HG03342 (cell line): ENCODE measurements around the gene GAD1.
A peak's percentile ranks its signal among the peaks of the same experiment; 100 is the strongest.

Experiments
- ATAC-seq: cut with Tn5 transposase; IDR thresholded peaks from one replicate; pipeline ENCODE4 v1.9.1; 2021; ENCODE audit warnings: mild to moderate bottlenecking, moderate library complexity; ENCODE audit not compliant: unreplicated experiment

The GAD1 gene

GRCh38 chr2:170817093-170818035 lies 677 bp downstream of the GAD1 start:
- ATAC-seq, result no peak

- no peak for ATAC-seq
These were observed 1.5 kb downstream of the GAD1 start for GRCh38 chr2:170818036-170818751.

- no peak for ATAC-seq
These were observed 2.2 kb downstream of the GAD1 start for GRCh38 chr2:170818752-170819470.

- ATAC-seq, result no peak
These were observed 3.3 kb downstream of the GAD1 start for GRCh38 chr2:170819680-170820664.

GRCh38 chr2:170820757-170821530 lies 4.3 kb downstream of the GAD1 start:
- ATAC-seq, result peak; percentile 48

- ATAC-seq, result no peak
These were observed 5.0 kb downstream of the GAD1 start for GRCh38 chr2:170821531-170822289.

- no peak for ATAC-seq
These were observed 5.8 kb downstream of the GAD1 start for GRCh38 chr2:170822290-170823087.

- ATAC-seq, result no peak
These were observed 6.6 kb downstream of the GAD1 start for GRCh38 chr2:170823088-170823897.

GRCh38 chr2:170823898-170824215 lies 7.2 kb downstream of the GAD1 start:
- no peak for ATAC-seq

- no peak for ATAC-seq
These were observed 7.9 kb downstream of the GAD1 start for GRCh38 chr2:170824526-170825015.

GRCh38 chr2:170827841-170828532 lies 11.3 kb downstream of the GAD1 start:
- no peak for ATAC-seq

- ATAC-seq, result no peak
These were observed 11.8 kb downstream of the GAD1 start for GRCh38 chr2:170828533-170828916.

- ATAC-seq, result no peak
These were observed 12.3 kb downstream of the GAD1 start for GRCh38 chr2:170829036-170829435.

GRCh38 chr2:170830166-170830565 lies 13.5 kb downstream of the GAD1 start:
- ATAC-seq, result no peak

- no peak for ATAC-seq
These were observed 14.4 kb downstream of the GAD1 start for GRCh38 chr2:170831115-170831514.

- ATAC-seq, result no peak
These were observed 19.3 kb downstream of the GAD1 start for GRCh38 chr2:170836027-170836426.
